HepG2 (cell line): ENCODE measurements around the gene NBPF4. TPM values are rescaled to one million over a fixed set of nuclear protein-coding genes. Genes with fewer than 3 reads are reported as not detected.

Experiments
- ATAC-seq: fragments of 200-7000 bp; cut with Tn5 transposase; 3 replicates; pipeline ENCODE4 v1.9.1; 2020; ENCODE audit warnings: mild to moderate bottlenecking, moderate library complexity
- BruUV-seq: library from RNA; stranded (reverse); fragments of 400-500 nt; replicated peaks from 2 replicates; lab custom pipeline; 2021; lab: Mats Ljungman, UMichigan
- CTCF ChIA-PET: fragments of 300-600 bp; formaldehyde crosslinking; extraction: SDS; loops from one replicate; lab custom pipeline; 2021; ENCODE audit warnings: low total read pairs, inconsistent platforms, low intra/inter-chr PET ratio; lab: Yijun Ruan, JAX
- POLR2A ChIA-PET: fragments of 350-600 bp; sonication (Branson Sonifier 250); formaldehyde crosslinking; loops from one replicate; lab custom pipeline; 2020; ENCODE audit warnings: antibody characterized with exemption, inconsistent platforms; lab: Yijun Ruan, JAX
- DNase-seq: peaks from one replicate; pipeline ENCODE4 v3.0.0-alpha.2; 2015; ENCODE audit warnings: low spot score
- FAIRE-seq: peaks from 3 replicates; lab custom pipeline; 2011; peaks lifted over from hg19 to GRCh38; lab: Jason Lieb, UNC
- H2AFZ ChIP-seq: one replicate; pipeline ENCODE4 v1.6.1; 2011; ENCODE audit warnings: low read length, inconsistent platforms
- H3K27ac ChIP-seq: fragments of 300-600 bp; 3 replicates; pipeline ENCODE4 v1.8.0; 2011; ENCODE audit warnings: mixed run types, mild to moderate bottlenecking, mixed read lengths, low read length, inconsistent platforms; ENCODE audit not compliant: insufficient read depth; ENCODE audit errors: extremely low read length
- H3K27me3 ChIP-seq, 2 experiments: fragments of 200-600 bp in 1 of 2; 2 replicates in 1 of 2; 3 replicates in 1 of 2; pipeline versions ENCODE4 v1.6.0 to v1.8.0; 2011; ENCODE audit warnings: low read length in 2 of 2, mild to moderate bottlenecking in 2 of 2, moderate library complexity in 2 of 2, inconsistent platforms in 1 of 2; ENCODE audit not compliant: insufficient read depth in 2 of 2, control insufficient read depth in 1 of 2
- H3K36me3 ChIP-seq, 2 experiments: fragments of 200-600 bp in 1 of 2; replicated peaks in 1 of 2; 2 replicates in 1 of 2; 3 replicates in 1 of 2; pipeline versions ENCODE4 v1.5.1 to v1.8.0; 2011; ENCODE audit warnings: low read length in 2 of 2, inconsistent platforms in 1 of 2; ENCODE audit not compliant: insufficient read depth in 2 of 2, control insufficient read depth in 1 of 2
- H3K4me1 ChIP-seq: 2 replicates; pipeline ENCODE4 v1.5.1; 2012; ENCODE audit warnings: low read length, inconsistent platforms; ENCODE audit not compliant: insufficient read depth
- H3K4me2 ChIP-seq: 2 replicates; pipeline ENCODE4 v1.6.0; 2011; ENCODE audit warnings: low read depth, low read length, inconsistent platforms
- H3K4me3 ChIP-seq, 3 experiments: fragments of 200-600 bp in 1 of 3; sonication (generic), shearing (Covaris generic) in 1 of 3; replicated peaks in 1 of 3; 2 replicates each; pipeline ENCODE4 v1.5.1; 2011 to 2016; ENCODE audit warnings: low read length in 3 of 3, inconsistent platforms in 2 of 3, low read depth in 2 of 3, mild to moderate bottlenecking in 2 of 3, control low read depth in 1 of 3, mixed read lengths in 1 of 3; ENCODE audit not compliant: insufficient read depth in 1 of 3
- H3K79me2 ChIP-seq: one replicate; pipeline ENCODE4 v1.6.1; 2011; ENCODE audit warnings: low read length, inconsistent platforms; ENCODE audit not compliant: insufficient read depth
- H3K9ac ChIP-seq: 2 replicates; pipeline ENCODE4 v1.6.0; 2011; ENCODE audit warnings: mild to moderate bottlenecking, low read depth, low read length, inconsistent platforms; ENCODE audit not compliant: insufficient read depth
- H3K9me3 ChIP-seq: 2 replicates; pipeline ENCODE4 v1.5.1; 2012; ENCODE audit warnings: mild to moderate bottlenecking, low read length
- H4K20me1 ChIP-seq: 2 replicates; pipeline ENCODE4 v1.6.0; 2011; ENCODE audit warnings: inconsistent platforms, mild to moderate bottlenecking, low read length, moderate library complexity; ENCODE audit not compliant: insufficient read depth
- ETV5 ChIP-seq: IDR thresholded peaks from 2 replicates; pipeline ENCODE4 v1.6.1; 2018; ENCODE audit warnings: missing biosample characterization, missing genetic modification reagents, inconsistent platforms, borderline replicate concordance
- TOE1 ChIP-seq: sonication (generic); formaldehyde crosslinking; IDR thresholded peaks from 2 replicates; pipeline ENCODE4 v1.4.0; 2020; ENCODE audit warnings: mild to moderate bottlenecking, missing genetic modification reagents
- ZFY ChIP-seq: sonication (generic); formaldehyde crosslinking; IDR thresholded peaks from 2 replicates; pipeline ENCODE4 v1.4.0; 2020; ENCODE audit warnings: missing genetic modification reagents
- ZNF296 ChIP-seq: sonication (generic); formaldehyde crosslinking; conservative IDR thresholded peaks from 2 replicates; pipeline ENCODE4 v1.5.0; 2020; ENCODE audit warnings: mild to moderate bottlenecking, missing genetic modification reagents
- ZNF558 ChIP-seq: sonication (generic); formaldehyde crosslinking; IDR thresholded peaks from 2 replicates; pipeline ENCODE4 v1.9.0; 2022; ENCODE audit warnings: mild to moderate bottlenecking, missing genetic modification reagents, borderline replicate concordance
- ZNF790 ChIP-seq: sonication (generic); formaldehyde crosslinking; IDR thresholded peaks from 2 replicates; pipeline ENCODE4 v1.8.0; 2022; ENCODE audit warnings: missing genetic modification reagents, mild to moderate bottlenecking, borderline replicate concordance
- ZNF792 ChIP-seq: IDR thresholded peaks from 2 replicates; pipeline ENCODE4 v1.6.1; 2016
- WGBS: methylation state at CpG from one replicate; pipeline ENCODE4 v1.1.6; 2017; ENCODE audit warnings: low lambda C conversion rate; 5-methylcytosine and 5-hydroxymethylcytosine counted together
- in situ Hi-C: cut with HindIII; loops from 2 replicates; pipeline ENCODE4 v1.10.0; 2017; ENCODE audit warnings: low pct_unique_long_range_greater_than_20kb; ENCODE audit not compliant: extremely low pct_ligation_motif_present
- intact Hi-C: fragments of 100-400 bp; cut with micrococcal nuclease; formaldehyde crosslinking; loops from one replicate; pipeline ENCODE4 v1.10.0; 2022; ENCODE audit not compliant: unreplicated experiment
- polyA plus RNA-seq, 8 experiments: library from polyadenylated mRNA; depleted of rRNA in 3 of 8; stranded (reverse) in 7 of 8; unstranded in 1 of 8; fragments of >200 nt; fragmentation: Illumina TruSeq in 4 of 8; extraction: Trizol in 4 of 8; gene quantifications; 2 replicates each; pipeline versions ENCODE4 v1.2.1 to v1.2.3, GENCODE V29; 2011 to 2016; ENCODE audit warnings: low read depth in 4 of 8, missing spikeins in 1 of 8, mixed read lengths in 1 of 8; ENCODE audit not compliant: insufficient read depth in 1 of 8
- total RNA-seq, 5 experiments: library from RNA; depleted of rRNA; stranded (reverse); fragments of >200 nt; fragmentation: Illumina TruSeq; extraction: Trizol; gene quantifications; 2 replicates each; pipeline ENCODE4 v1.2.3, GENCODE V29; 2016; ENCODE audit warnings: low read depth in 1 of 5

Gene NBPF4
- total and polyA plus RNA-seq, 2 of the 13 experiments (the other 11 are each of a cell fraction or from before 2014, with no cell fraction given) = not detected

GRCh38 chr1:108190001-108190634 lies 53.8 kb downstream of the NBPF4 start:
- CTCF ChIA-PET = no interaction called here
- H3K9ac ChIP-seq = no peak overlapping the region
- no peaks in the 10 kb centered on the region for H3K79me2 ChIP-seq
- no peak for TF ChIP-seq ZFY
- peak; percentile 99 for TF ChIP-seq ZNF792 (CRISPR knock-in tag)
- in situ Hi-C loops = no loop called here
- no peak overlapping the region for H2AFZ ChIP-seq
- no peak overlapping the region for H3K4me2 ChIP-seq
- FAIRE-seq = no peak
- H3K27me3 ChIP-seq = no peaks in the 10 kb centered on the region
- H3K27ac ChIP-seq = no peak overlapping the region
- H4K20me1 ChIP-seq = no peaks in the 10 kb centered on the region
- no peak for ATAC-seq
- WGBS = 68% methylated on average over 7 of the region's 7 CpGs
- no peaks in the 10 kb centered on the region for H3K4me1 ChIP-seq
- DNase-seq = no peak
- POLR2A ChIA-PET = no interaction called here
- H3K9me3 ChIP-seq = peaks cover 5% of the 10 kb centered on the region; the same call in 1 of the 2 replicates
- BruUV-seq = no TSS peak
- no peak overlapping the region for H3K4me3 ChIP-seq
- 0 out of 5 replicates have a peak, but pooled peaks cover 0 to 7% of the 10 kb centered on the region in 2 experiments for H3K36me3 ChIP-seq
- intact Hi-C loops = no loop called here

DNA sequence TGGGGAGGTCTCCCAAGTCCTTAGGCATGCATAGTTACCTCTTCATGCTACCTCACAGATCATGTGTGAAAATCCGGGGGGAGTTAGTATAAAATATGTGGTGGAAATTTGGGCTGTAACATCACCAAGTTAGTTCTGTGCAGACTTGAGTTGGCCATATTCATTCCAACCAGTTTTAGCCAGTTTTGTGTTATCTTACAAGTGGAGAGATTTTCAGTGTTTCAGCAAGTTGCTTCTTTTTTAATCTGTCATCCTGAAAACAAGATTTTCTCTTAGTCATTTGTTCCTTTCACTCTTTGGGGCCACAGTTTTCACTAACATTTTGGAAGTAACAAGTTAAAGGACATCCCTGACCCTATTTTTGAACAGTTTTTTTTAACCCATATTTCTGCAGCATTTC lies 55.1 kb downstream of the NBPF4 start:
- TF ChIP-seq TOE1 (CRISPR knock-in tag) (no peak), ZNF558 (CRISPR knock-in tag) (no peak), ZNF790 (no peak), ZNF296 (CRISPR knock-in tag) (no peak), ETV5 (CRISPR knock-in tag) (no peak)
- CTCF ChIA-PET = no interaction called here

More for the DNA sequence above, 55.1 kb downstream of the NBPF4 start:
- Histone ChIP-seq H2AFZ (no peak overlapping the region), H3K27me3 (no peaks in the 10 kb centered on the region), H3K9ac (no peak overlapping the region), H4K20me1 (no peaks in the 10 kb centered on the region), H3K4me1 (no peaks in the 10 kb centered on the region), H3K9me3 (peaks cover 5% of the 10 kb centered on the region; the same call in 1 of the 2 replicates), H3K27ac (no peak overlapping the region), H3K36me3 (0 out of 5 replicates have a peak, but pooled peaks cover 0 to 8% of the 10 kb centered on the region in 2 experiments), H3K4me3 (no peak overlapping the region), H3K4me2 (no peak overlapping the region), H3K79me2 (no peaks in the 10 kb centered on the region)
- FAIRE-seq = no peak
- intact Hi-C loops = no loop called here
- in situ Hi-C loops = no loop called here
- POLR2A ChIA-PET = no interaction called here
- no peak for DNase-seq
- 38% methylated on average over 1 of the region's 1 CpG for WGBS
- no TSS peak for BruUV-seq
- no peak for ATAC-seq
